SKM-1 treated with dmso at 0.1 percent for 144 hours (cell line): Measurements from ENCODE around the gene MYH10.
A peak's percentile ranks its signal among the peaks of the same experiment; 100 is the strongest.
"Not testable (repeated sequence)": the region's sequence is repeated elsewhere in the genome, so short reads cannot be mapped to it uniquely, and the experiment has no call there.

Source experiments
- DNase-seq: peaks from one replicate; lab custom pipeline; 2025; ENCODE audit not compliant: unreplicated experiment; lab: John Stamatoyannopoulos, UW

MYH10 gene

DNA sequence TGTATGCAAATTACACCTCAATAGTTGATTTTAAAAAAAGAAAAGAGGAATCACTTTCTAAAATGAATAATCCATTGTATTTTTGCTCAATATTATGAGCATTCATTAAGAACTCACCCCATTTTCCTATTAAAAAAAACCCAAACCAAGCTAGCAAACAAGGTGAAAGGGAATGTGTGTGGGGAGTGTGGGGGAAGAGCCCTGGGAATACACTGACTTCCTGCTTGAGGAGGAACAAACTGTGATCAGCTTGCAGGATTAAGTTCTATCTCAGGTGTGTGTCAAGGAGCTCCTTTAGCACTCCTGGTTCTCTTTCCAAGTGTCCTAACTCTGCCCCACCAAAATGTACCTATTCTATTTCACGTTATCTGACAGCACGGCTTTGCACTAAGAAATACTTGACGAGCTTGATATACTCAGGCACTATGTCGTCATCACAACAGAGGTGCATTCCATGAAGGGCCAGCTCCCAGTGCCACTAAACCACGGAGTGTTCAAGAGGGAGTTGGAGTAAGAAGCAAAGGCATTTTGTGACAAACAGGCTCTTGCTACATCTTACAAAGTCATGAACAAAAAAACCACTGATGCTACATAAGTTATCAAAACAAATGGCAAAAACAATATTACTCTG is 73.2 kb downstream of the MYH10 start:
- no peak for DNase-seq

DNA sequence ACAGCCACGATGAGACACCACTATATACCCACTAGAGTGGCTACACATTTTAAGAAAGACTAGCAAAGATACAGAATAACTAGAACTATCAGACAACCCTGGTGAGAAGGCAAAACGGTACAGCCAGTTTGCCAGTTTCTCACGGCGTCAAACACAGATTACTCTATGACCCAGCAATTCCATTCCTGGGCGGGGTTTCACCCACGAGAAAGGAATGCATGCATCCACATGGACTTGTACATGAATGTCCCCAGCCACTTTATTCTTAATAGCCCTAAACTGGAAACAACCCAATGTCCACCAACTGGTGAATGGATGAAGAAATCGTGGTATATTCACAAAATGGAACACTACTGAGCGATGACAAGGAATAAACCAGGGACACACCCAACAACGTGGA is 74.5 kb downstream of the MYH10 start:
- no peak for DNase-seq

DNA sequence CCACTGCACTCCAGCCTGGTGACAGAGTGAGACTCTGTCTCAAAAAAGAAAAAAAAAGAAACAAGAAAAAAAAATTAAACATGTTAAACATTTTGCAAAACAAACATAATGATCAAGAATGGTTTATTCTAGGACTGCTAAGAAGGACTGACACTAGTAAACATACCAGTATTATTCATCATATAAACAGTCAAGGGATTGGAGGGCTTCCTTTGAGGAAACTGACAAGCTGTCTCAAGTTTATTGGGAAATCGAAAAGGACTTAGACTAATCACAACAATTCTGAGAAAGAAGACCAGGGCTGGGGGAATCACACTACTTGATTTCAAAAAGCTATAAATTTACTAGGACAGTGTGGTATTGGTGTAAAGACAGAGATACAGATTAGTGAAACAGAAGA is 75.5 kb downstream of the MYH10 start:
- DNase-seq: no peak

- no peak for DNase-seq
Observed at GRCh38 chr17:8552577-8553320, 77.8 kb downstream of the MYH10 start.

DNA sequence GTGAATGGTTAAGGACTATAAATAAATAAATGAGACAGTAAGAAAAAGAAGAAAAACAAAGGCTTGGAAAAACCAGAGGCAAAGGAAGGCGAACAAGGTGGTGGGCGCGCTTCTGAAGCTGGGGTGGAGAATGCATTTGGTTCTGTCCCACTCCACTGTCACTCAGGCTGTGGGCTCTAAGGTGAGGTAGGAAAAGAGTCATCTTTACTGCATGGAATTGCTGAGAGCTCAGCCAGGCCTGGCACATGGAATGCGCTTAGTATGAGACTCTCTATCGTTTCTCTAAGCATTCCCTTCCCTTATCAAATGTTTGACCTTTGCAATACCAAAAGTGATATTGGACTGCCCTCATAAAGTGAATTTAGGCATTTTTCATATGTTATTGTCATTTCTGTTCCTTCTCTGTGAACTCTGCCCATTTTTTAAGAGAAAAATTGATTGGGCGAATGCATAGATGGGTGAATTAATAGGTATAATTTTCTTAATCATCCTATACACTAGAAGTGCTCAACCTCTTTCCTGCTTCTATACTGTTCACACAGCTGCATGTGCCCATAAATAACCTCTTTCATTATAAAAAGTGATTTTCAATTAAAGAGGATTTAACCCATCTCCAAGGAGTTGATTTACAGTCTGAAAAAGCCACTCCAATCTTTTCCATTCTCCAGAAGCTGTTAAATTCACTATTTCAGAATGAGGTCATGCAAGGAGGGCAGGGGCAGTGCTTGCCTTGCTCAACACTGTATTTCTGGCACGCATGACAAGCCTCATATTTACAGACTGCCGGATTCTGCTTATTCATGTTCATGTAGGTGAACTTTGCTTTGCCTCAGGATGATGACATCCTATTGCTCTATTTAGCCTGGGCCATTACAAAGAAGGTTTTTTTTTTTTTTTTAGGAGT is 87.7 kb downstream of the MYH10 start:
- DNase-seq: peak; percentile 71

- not testable (repeated sequence) for DNase-seq
Observed at GRCh38 chr17:8539976-8540375, 90.5 kb downstream of the MYH10 start.

DNA sequence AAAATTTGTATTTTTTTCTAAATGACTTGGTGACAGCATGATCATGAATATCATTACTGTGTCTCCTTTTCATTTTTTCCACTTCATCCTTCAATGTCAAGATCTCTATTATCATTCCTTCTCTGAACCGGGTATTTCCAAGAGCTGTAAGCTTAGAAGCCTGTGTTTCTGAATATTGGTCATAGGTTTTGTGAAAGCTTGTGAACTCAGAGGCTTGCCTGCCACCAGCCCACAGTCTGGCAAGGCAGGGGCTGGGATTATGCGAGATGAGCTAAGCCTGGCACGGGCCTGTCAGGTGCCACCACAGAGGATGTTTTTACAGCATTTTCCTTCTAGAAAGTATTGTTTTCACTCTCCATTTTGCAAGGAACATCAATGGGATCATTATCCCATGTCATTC is 92.8 kb downstream of the MYH10 start:
- DNase-seq: no peak

DNA sequence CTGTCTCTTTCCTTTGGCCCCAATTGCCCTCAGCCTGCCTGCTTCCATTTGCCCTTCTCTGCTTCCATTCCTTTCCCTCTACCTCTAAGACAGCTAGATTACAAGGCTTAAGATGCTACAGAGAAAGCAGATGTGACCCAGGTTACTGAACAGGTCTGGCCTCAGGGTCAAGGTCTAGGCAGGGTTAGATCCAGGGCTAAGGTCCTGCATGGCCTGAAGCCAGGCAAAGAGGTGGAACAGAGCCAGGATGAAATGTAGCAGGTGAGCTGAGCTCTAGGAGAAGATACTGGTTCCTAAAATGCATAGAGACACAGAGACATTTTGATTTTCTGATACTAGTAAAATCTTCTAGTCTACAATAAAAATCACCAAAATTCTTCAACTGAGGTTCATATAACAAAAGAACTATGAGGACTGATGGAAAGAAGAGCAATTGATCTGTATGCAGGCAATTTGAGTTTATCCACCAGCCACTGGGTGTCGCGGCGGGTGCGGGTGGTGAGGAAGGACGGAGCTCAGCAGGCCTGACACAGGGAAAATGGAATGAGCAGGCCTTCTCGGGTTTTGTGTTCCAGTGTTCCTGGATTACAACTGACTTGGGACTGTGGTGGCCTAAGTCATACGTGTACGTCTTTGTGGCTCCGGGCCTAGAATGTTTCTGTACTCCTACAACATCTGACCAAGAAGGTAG is 95.9 kb downstream of the MYH10 start:
- DNase-seq: no peak

- DNase-seq: no peak
Observed at GRCh38 chr17:8532021-8532420, 98.5 kb downstream of the MYH10 start.

DNA sequence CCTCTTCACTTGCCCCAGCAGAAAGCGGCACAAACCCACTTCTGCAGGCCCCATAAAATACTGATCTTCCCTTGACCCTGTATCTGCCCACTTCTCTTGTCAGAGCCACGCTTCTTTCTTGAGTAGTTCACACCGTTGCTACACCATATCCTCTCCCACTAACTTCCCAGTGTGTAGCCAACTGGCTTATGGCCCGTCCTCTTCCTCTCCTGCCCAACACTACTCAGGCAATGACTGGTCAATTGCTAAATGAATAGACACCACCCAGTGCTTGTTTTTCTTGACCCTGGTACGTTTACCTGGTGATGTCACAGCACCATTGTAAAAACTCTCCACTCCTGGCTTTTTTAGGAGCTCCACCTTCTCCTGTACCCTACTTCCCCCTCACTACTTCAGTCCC is 107.9 kb downstream of the MYH10 start:
- no peak for DNase-seq

GRCh38 chr17:8520981-8521380 is 109.5 kb downstream of the MYH10 start:
- no peak for DNase-seq

GRCh38 chr17:8518850-8519249 is 111.7 kb downstream of the MYH10 start:
- no peak for DNase-seq

DNA sequence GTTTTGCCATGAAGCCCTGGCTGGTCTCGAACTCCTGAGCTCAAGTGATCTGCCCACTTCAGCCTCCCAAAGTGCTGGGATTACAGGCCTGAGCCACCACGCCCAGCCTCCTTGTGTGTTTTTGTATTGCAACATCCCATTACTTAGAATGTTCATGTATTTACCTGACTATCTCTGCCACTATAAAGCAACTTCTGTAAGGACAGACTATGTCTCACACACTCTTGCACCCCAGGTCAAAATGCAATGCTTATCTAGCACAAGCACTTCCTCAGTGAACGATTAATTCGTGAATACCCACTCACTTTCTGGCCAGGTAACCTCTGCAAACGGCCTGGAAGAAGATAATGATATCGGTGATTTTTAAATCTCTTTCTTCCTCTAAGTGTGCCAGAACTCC is 112.2 kb downstream of the MYH10 start:
- DNase-seq: no peak

GRCh38 chr17:8514801-8515200 is 115.7 kb downstream of the MYH10 start:
- no peak for DNase-seq

DNA sequence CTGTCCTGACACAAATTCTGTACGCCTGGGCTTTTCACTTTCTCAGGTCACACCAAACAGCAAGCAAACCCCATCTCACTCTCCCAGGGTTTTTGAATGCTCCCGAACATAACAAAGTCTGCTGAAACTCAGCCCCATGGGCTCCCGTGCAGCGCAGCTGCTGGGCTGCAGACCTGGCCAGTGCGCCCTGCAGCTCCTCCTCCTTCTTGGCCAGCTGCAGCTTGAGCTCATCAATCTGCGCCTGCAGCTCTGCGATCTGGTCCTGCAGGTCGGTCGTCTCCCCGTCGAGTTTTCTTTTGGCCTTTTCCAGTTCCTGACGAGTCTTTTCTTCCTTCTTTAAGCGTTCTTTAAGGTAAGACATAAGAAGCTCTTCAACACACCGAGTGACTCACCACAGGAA is 124.4 kb downstream of the MYH10 start:
- DNase-seq: no peak

DNA sequence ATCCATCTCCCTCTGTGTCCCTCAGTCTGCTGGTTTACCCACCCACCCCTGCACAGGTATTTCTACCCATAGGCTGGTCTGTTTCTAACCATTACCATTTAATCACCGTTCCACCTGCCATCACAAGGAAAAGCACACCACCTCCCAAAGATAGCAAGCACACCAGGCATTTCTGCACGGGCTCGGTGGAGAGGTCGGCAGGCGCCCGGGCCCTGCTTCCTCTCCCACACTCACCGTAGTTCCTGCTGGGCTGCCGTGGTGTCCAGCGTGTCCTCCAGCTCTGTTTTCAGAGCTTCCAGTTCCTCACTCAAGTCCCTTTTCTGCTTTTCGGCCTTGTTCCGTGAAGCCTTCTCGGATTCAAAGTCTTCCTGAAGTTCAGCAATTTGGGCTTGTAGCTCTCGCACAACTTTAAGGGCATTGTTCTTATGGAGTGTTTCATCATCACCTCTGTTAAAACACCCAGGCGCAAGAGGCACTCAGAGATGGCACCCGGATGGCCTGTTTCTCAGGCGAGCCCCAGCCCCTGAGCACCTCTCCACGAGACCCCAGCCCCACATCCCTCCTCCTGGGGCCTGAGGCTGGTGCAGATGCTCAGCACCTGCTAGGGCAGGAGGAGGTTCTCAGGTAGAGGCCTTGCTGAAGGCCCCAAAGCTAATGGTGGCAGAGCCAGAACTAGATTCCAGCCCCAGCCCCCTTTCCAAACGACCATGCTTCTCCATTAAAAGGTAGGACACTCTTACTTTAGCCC is 125.9 kb downstream of the MYH10 start:
- DNase-seq: no peak

GRCh38 chr17:8503807-8504206 is 126.7 kb downstream of the MYH10 start:
- DNase-seq: no peak

GRCh38 chr17:8503368-8503767 is 127.2 kb downstream of the MYH10 start:
- no peak for DNase-seq

DNA sequence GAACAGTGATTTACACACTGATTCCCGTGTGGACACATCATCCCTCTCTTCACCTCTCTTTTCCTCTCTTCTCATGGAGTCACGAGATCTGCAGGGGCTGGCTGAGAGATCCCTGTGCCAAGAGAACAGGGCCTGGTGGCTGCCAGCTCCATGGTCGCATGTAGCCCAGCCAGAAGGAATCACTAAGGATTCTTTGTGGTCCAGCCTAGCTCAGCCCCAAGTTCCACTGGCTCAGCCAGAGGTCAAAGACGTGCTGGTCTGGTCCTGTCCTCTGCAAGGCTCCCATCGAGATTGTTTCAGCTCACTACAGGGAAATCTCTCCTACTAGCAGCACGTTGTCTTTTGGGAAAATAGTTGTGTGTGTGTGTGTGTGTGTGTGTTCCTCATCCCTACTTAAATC is 128.4 kb downstream of the MYH10 start:
- DNase-seq: no peak

- DNase-seq: no peak
Observed at GRCh38 chr17:8500609-8501008, 129.9 kb downstream of the MYH10 start.

DNA sequence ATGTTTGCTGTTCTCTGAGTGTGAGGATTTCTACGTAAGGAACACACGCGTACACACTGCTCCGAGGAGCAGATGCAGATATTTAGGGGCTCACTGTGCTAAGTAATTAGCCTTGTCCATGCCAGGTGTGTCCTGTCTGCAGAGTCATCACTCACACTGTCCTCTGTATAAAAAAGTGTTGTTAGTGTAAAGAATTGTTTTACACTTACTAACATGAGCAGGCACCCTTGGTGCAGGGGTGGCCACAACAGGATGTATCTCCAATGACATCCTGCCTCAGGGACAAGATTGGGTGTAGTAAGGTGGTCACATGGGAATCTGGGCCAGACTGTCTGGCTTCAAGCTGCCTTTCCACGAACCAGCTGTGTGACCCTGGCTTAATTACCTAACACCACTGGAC is 130.9 kb downstream of the MYH10 start:
- no peak for DNase-seq
